ENCODE data around the gene ARMH2. TPM values are rescaled to one million over a fixed set of nuclear protein-coding genes. Genes with fewer than 3 reads are reported as not detected.

The ARMH2 gene
- total RNA-seq, 1 donor = not detected

GRCh38 chr6:24780206-24780605, 18.5 kb downstream of the ARMH2 start:
- DNase-seq (ENCODE audit: low read depth) = no peak
- H3K4me3 ChIP-seq (ENCODE audit: low read depth, low read length) = no peak overlapping the region
- TF ChIP-seq, protein P1, sequence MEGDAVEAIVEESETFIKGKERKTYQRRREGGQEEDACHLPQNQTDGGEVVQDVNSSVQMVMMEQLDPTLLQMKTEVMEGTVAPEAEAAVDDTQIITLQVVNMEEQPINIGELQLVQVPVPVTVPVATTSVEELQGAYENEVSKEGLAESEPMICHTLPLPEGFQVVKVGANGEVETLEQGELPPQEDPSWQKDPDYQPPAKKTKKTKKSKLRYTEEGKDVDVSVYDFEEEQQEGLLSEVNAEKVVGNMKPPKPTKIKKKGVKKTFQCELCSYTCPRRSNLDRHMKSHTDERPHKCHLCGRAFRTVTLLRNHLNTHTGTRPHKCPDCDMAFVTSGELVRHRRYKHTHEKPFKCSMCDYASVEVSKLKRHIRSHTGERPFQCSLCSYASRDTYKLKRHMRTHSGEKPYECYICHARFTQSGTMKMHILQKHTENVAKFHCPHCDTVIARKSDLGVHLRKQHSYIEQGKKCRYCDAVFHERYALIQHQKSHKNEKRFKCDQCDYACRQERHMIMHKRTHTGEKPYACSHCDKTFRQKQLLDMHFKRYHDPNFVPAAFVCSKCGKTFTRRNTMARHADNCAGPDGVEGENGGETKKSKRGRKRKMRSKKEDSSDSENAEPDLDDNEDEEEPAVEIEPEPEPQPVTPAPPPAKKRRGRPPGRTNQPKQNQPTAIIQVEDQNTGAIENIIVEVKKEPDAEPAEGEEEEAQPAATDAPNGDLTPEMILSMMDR (IDR thresholded peaks at IDR 0.05; ENCODE audit: insufficient read depth, low read length) = no peak

DNA sequence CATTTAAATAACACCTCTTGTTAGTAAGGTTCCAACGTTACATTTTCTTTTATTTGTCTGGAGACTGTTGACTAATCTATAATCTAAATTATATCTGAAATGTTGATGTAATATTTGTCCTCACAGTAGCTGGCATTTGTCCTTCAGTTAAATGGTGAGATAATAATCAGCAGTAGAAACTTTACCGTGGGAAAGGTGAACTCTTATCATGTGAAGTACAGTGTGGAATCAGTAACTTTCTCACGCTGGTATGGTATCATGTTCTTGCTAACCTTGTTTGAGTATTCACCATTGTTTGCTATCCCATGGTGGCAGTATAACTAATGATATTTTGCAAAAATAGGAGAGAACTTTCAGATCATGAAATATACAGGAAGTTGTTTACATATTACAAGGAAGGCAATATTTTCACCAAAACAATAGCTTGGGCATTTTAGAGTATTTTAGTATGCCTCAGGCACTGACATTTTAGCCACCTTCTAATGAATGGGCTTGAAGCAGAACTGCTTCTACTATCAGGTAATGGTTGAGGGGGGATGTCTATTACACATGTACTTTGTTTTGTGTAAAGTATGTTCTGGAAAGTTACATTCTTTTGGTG, 19.2 kb downstream of the ARMH2 start:
- no peak overlapping the region for H3K4me3 ChIP-seq (ENCODE audit: low read depth, low read length)
- DNase-seq (ENCODE audit: low read depth) = no peak
- TF ChIP-seq, protein P1 (IDR thresholded peaks at IDR 0.05; ENCODE audit: insufficient read depth, low read length) = no peak

GRCh38 chr6:24778878-24779277, 19.8 kb downstream of the ARMH2 start:
- H3K4me3 ChIP-seq (ENCODE audit: low read depth, low read length) = no peak overlapping the region
- no peak for DNase-seq (ENCODE audit: low read depth)
- TF ChIP-seq, protein P1 (IDR thresholded peaks at IDR 0.05; ENCODE audit: insufficient read depth, low read length) = no peak

- H3K4me3 ChIP-seq (ENCODE audit: low read depth, low read length) = no peak overlapping the region
- TF ChIP-seq, protein P1 (IDR thresholded peaks at IDR 0.05; ENCODE audit: insufficient read depth, low read length) = no peak
- DNase-seq (ENCODE audit: low read depth) = no peak
Observed at GRCh38 chr6:24778121-24778520, 20.6 kb downstream of the ARMH2 start.

- TF ChIP-seq, protein P1 (IDR thresholded peaks at IDR 0.05; ENCODE audit: insufficient read depth, low read length) = no peak
- no peak for DNase-seq (ENCODE audit: low read depth)
- H3K4me3 ChIP-seq (ENCODE audit: low read depth, low read length) = no peak overlapping the region
Observed at GRCh38 chr6:24777227-24777626, 21.5 kb downstream of the ARMH2 start.

DNA sequence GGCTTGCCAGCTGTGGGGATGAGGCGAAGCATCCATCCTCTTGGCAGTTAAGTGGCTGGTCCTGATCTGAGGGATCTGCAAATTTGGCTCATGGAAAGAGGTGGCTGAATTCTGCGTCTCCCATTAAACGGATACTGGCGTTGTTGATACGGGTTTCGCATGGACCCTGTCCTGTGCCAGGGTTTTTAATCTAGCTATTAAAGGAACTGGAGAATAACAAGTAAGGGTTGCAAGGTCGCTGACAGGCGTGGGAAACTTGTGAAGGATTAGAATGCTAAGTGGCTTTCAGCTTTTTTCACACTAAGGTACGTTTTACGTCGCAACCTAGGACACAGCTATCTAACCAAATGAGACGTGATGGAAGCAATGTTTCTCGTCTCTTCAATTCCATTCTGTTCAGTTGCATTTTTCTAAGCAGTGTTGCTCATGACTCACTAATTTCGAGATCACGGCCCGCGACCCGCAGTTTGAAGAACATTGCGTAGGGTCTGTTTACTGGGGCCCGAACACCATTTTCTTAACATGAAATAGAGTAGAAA, 23.1 kb downstream of the ARMH2 start:
- H3K4me3 ChIP-seq (ENCODE audit: low read depth, low read length) = peak overlapping the region; percentile 100
- TF ChIP-seq, protein P1 (IDR thresholded peaks at IDR 0.05; ENCODE audit: insufficient read depth, low read length) = no peak
- peak; percentile 54 for DNase-seq (ENCODE audit: low read depth)

Measured in fibroblast of the aortic adventitia (primary cell).